Epithelial cell of proximal tubule (primary cell): ENCODE data around the gene FYN. TPM values are rescaled to one million over a fixed set of nuclear protein-coding genes. Genes with fewer than 3 reads are reported as not detected.

Experiments used
- DNase-seq: peaks from one replicate; pipeline ENCODE4 v3.0.0-alpha.2; 2011; ENCODE audit warnings: low read depth
- H3K4me3 ChIP-seq: 2 replicates; pipeline ENCODE4 v1.5.1; 2011; ENCODE audit warnings: low read depth, mild to moderate bottlenecking, low read length
- total RNA-seq: library from RNA; depleted of rRNA; stranded (reverse); fragments of >200 nt; gene quantifications from 2 replicates; pipeline ENCODE4 v1.2.3, GENCODE V29; 2015
- TF ChIP-seq, protein P1 (sequence below): conservative IDR thresholded peaks from 2 replicates; pipeline ENCODE4 v1.5.1; 2012; ENCODE audit warnings: low read depth, mild to moderate bottlenecking, low read length

Gene FYN
- total RNA-seq, 1 donor from 2014 or later = 55.4 TPM

DNA sequence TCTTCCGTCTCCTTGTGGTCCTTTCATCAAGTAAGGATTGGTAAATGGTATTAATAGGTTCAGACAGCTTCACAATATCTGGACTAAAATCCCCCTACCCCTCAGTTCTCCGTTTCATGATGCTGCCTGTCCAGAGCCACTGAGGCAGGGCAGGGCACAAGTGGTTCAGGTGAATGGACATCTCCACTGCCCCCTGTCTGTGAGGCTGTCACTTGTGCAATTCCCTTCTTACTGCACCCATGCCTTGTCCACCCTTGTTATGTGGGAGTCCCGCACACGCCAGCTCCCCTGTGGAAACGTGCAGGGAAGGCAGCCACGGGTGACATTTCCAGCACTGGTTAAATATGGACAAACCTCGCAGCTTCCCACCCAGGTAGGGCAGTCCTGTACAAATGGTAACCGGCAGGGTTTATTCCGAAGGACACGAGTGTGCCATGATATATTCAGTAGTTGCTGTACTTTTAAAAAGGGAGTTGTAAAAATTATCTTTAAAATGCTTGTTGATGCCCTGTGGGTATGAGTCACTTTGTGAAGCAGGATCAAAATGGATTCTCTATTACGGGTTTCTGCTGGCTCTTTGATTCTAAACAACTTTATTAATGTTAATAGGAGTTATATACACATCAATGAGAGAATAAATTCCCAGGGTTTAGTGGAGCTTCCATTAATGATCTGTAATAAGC is 73.5 kb downstream of the FYN start:
- TF ChIP-seq, protein P1, sequence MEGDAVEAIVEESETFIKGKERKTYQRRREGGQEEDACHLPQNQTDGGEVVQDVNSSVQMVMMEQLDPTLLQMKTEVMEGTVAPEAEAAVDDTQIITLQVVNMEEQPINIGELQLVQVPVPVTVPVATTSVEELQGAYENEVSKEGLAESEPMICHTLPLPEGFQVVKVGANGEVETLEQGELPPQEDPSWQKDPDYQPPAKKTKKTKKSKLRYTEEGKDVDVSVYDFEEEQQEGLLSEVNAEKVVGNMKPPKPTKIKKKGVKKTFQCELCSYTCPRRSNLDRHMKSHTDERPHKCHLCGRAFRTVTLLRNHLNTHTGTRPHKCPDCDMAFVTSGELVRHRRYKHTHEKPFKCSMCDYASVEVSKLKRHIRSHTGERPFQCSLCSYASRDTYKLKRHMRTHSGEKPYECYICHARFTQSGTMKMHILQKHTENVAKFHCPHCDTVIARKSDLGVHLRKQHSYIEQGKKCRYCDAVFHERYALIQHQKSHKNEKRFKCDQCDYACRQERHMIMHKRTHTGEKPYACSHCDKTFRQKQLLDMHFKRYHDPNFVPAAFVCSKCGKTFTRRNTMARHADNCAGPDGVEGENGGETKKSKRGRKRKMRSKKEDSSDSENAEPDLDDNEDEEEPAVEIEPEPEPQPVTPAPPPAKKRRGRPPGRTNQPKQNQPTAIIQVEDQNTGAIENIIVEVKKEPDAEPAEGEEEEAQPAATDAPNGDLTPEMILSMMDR = peak; percentile 18
- no peak overlapping the region for H3K4me3 ChIP-seq
- no peak for DNase-seq

DNA sequence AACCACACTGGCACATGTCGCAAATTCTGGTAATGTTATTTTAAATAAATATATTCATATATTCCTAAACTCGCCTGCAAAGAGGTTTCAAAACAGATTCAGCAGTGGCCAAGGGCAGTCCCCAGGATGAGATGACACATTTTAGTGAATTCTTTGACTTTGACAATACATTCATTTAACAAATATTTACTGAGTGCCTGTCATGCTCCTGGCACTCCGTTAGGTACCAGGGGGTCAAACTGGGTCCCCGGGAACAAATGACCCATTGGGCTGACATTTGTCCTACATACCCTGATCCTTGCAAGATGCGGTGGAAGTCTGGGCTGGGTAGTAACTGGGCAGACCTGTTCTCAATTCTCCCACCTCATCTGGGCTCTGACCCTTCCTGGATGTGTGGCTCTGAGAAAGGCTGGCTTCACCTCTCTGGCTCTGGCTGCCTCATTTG is 74.9 kb downstream of the FYN start:
- no peak for DNase-seq
- TF ChIP-seq, protein P1 = no peak
- no peak overlapping the region for H3K4me3 ChIP-seq

DNA sequence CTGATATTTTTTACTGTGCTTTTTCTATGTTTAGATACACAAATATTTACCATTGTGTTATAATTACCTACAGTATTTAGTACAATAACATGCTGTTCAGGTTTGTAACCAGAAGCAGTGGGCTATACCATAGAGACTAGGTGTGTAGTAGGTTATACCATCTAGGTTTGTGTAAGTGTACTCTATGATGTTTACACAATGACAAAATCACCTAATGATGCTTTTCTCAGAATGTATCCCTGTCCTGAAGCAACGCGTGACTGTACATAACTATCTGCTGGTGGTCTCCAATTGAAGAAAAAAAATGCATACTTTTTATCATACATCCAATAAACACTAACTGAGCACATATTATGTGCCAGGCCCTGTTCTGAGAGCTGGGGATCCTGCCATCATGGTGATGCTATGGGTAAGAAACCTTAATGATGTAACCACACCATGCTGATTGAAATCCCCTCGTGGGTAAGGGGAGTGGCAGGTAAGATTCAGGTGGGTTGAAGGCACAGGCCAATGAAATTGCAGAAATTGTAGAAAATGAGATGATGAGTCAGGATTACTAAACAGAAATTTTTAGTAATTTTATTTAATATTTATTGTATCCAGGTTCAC is 76.8 kb downstream of the FYN start:
- TF ChIP-seq, protein P1 = no peak
- H3K4me3 ChIP-seq = no peak overlapping the region
- no peak for DNase-seq

DNA sequence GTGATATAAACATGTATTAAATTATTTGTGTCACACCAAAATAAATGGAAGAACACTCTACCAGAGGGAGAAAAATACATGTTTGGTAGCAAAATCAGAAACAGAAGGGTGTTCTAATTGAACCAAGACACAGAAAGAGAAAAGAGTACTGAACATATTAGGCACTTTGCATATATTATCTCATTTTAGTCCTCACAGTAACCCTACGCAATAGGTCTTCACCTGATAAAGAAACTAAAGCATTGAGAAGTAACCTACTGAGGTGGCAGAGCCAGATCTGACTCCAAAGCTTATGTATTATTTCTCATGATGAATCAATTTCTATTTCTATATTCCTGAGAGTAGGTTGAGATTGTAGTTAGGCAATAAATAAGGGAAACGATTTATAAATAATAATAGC is 77.7 kb downstream of the FYN start:
- TF ChIP-seq, protein P1 = no peak
- H3K4me3 ChIP-seq = no peak overlapping the region
- DNase-seq = no peak

DNA sequence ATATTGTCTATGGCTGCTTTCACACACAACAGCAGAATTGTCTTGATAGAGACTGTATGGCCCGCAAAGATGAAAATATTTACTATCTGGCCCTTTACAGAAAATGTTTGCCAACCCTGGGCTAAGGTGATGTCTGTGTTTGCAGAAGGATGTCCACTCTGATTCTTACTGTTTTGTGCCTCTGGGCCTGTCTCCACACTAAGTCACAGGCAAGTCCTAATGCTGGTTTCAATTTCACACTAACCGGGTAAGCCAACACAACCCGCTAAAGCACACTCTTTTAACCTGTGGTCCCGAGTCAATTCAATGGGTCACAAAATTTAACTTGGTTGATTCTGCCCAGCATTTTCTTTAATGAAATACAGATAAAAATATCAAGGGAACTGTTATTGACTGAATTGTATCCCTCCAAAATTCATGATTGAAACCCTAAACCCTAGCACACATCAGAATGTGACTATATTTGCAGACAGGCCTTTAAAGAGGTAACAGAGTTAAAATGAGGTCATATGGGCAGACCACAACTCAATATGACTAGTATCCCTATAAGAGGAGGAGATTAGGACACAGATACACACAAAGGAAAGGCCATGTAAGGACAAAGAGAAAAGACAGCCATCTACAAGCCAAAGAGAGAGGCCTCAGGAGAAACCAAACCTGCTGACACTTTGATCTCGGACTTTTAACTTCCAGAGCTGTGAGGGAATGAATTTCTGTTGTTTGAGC is 78.4 kb downstream of the FYN start:
- H3K4me3 ChIP-seq = no peak overlapping the region
- TF ChIP-seq, protein P1 = no peak
- no peak for DNase-seq

DNA sequence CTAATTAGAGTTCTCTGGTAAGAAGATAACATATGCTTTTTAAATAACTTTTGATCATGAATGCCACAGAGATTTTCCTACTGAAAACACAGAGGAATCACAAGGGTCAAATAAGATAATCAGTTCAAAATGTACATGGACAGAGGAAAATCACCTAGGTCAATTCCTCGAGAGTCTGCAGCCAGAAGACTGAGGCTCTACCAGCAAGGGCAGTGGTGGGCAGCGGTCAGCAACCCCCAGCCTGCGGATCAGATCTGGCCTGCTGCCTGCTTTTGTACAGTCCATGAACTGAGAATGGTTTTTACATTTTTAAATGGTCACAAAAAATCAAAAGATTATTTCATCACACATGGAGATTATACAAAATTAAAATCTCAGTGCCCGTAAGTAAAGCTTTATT is 79.0 kb downstream of the FYN start:
- TF ChIP-seq, protein P1 = no peak
- DNase-seq = no peak
- no peak overlapping the region for H3K4me3 ChIP-seq
